A673 (cell line): ENCODE results near the gene ZNF646. TPM values are rescaled to one million over a fixed set of nuclear protein-coding genes. Genes with fewer than 3 reads are reported as not detected.
A peak's percentile ranks its signal among the peaks of the same experiment; 100 is the strongest.

ENCODE experiments used
- BruUV-seq: library from RNA; stranded (reverse); fragments of 400-500 nt; replicated peaks from 2 replicates; lab custom pipeline; 2021; lab: Mats Ljungman, UMichigan
- CTCF ChIA-PET: fragments of 300-600 bp; sonication (Branson Sonifier 250); formaldehyde crosslinking; loops from one replicate; lab custom pipeline; 2022; ENCODE audit warnings: antibody characterized with exemption; lab: Charles Lee
- POLR2A ChIA-PET: fragments of 300-600 bp; sonication (Branson Sonifier 250); formaldehyde crosslinking; loops from one replicate; lab custom pipeline; 2022; ENCODE audit warnings: antibody characterized with exemption; ENCODE audit not compliant: low non-redundant PET; lab: Charles Lee
- DNase-seq: peaks from one replicate; pipeline ENCODE4 v3.0.0-alpha.2; 2015; ENCODE audit warnings: low spot score
- H3K27ac ChIP-seq: fragments of 200-600 bp; sonication (generic); 2 replicates; pipeline ENCODE4 v1.5.1; 2016; ENCODE audit warnings: mixed run types, low read depth, mild to moderate bottlenecking, mixed read lengths, antibody characterized with exemption, low read length; ENCODE audit not compliant: poor library complexity, severe bottlenecking
- H3K27me3 ChIP-seq: fragments of 200-600 bp; sonication (generic); replicated peaks from 2 replicates; pipeline ENCODE4 v1.6.1; 2017; ENCODE audit warnings: mixed run types, low read depth, mild to moderate bottlenecking, mixed read lengths, antibody characterized with exemption, low read length; ENCODE audit not compliant: insufficient read depth, poor library complexity
- H3K36me3 ChIP-seq: fragments of 200-600 bp; sonication (generic); 2 replicates; pipeline ENCODE4 v1.6.1; 2016; ENCODE audit warnings: mixed run types, mild to moderate bottlenecking, mixed read lengths, antibody characterized with exemption, low read length; ENCODE audit not compliant: insufficient read depth, poor library complexity, severe bottlenecking
- H3K4me1 ChIP-seq: fragments of 200-600 bp; sonication (generic); 2 replicates; pipeline ENCODE4 v1.6.1; 2017; ENCODE audit warnings: mixed run types, mild to moderate bottlenecking, mixed read lengths, antibody characterized with exemption, low read length; ENCODE audit not compliant: insufficient read depth, poor library complexity, severe bottlenecking
- H3K4me3 ChIP-seq: fragments of 200-600 bp; sonication (generic); 2 replicates; pipeline ENCODE4 v1.5.1; 2016; ENCODE audit warnings: low read depth, mixed run types, mild to moderate bottlenecking, mixed read lengths, low read length; ENCODE audit not compliant: poor library complexity, severe bottlenecking
- H3K9me3 ChIP-seq: fragments of 200-600 bp; sonication (generic); 2 replicates; pipeline ENCODE4 v1.6.1; 2016; ENCODE audit warnings: mixed run types, low read depth, mild to moderate bottlenecking, mixed read lengths, antibody characterized with exemption, low read length; ENCODE audit not compliant: poor library complexity, severe bottlenecking
- CTCF ChIP-seq: fragments of 300-800, 200-600 bp; sonication (generic); conservative IDR thresholded peaks from 2 replicates; pipeline ENCODE4 v1.5.1; 2017; ENCODE audit warnings: low read depth, mild to moderate bottlenecking, antibody characterized with exemption, low read length, moderate library complexity, mixed read lengths
- EZH2 ChIP-seq: fragments of 200-600 bp; sonication (generic); IDR thresholded peaks from 2 replicates; pipeline ENCODE4 v1.6.1; 2017; ENCODE audit warnings: borderline replicate concordance, low read depth, mild to moderate bottlenecking, mixed read lengths, antibody characterized with exemption, low read length; ENCODE audit not compliant: poor library complexity, severe bottlenecking
- intact Hi-C: fragments of 100-400 bp; cut with micrococcal nuclease; formaldehyde crosslinking; loops from one replicate; pipeline ENCODE4 v1.10.0; 2022; ENCODE audit not compliant: unreplicated experiment
- total RNA-seq: library from RNA; stranded (reverse); gene quantifications from 2 replicates; pipeline ENCODE4 v1.2.3, GENCODE V29; 2021

ZNF646 gene
- total RNA-seq, 1 experiment from 2014 or later = 26.6 TPM

- BruUV-seq = no TSS peak
- TF ChIP-seq EZH2 = no peak
- TF ChIP-seq CTCF = no peak
- Histone ChIP-seq H3K9me3 (no peaks in the 10 kb centered on the region), H3K27me3 (no peaks in the 10 kb centered on the region), H3K4me3 (peak overlapping the region; percentile 89), H3K27ac (peak overlapping the region; percentile 99), H3K4me1 (peaks cover 19% of the 10 kb centered on the region), H3K36me3 (peaks cover 22% of the 10 kb centered on the region)
- intact Hi-C loops = loop anchor here (1.0 kb wide), 1 partner anchor 39 kb away; no protein-coding TSS in a partner anchor
- peak; percentile 96 for DNase-seq
- ChIA-PET CTCF (interaction anchor here (1.3 kb wide), 1 partner anchor 69 kb away, joined by 7 read pairs; no protein-coding TSS in a partner anchor), POLR2A (interaction anchor here (0.9 kb wide), 1 partner anchor 107 kb away, joined by 4 read pairs; the partner anchor contains the start of gene FUS)
Observed at GRCh38 chr16:31073142-31073969, 866 bp upstream of the ZNF646 start.

GRCh38 chr16:31074814-31075183, 577 bp downstream of the ZNF646 start:
- Histone ChIP-seq H3K4me3 (peak overlapping the region; percentile 89), H3K36me3 (peaks cover 32% of the 10 kb centered on the region), H3K9me3 (no peaks in the 10 kb centered on the region), H3K27ac (peak overlapping the region; percentile 99), H3K27me3 (no peaks in the 10 kb centered on the region), H3K4me1 (peaks cover 19% of the 10 kb centered on the region)
- no TSS peak for BruUV-seq
- ChIA-PET POLR2A (no interaction called here), CTCF (interaction anchor here (1.3 kb wide), 1 partner anchor 68 kb away, joined by 7 read pairs; no protein-coding TSS in a partner anchor)
- intact Hi-C loops = loop anchor here (1.0 kb wide), 2 partner anchors 20 to 68 kb away; partner anchors contain the start of gene VKORC1
- TF ChIP-seq EZH2 = no peak
- no peak for TF ChIP-seq CTCF
- no peak for DNase-seq

GRCh38 chr16:31076319-31076718, 2.1 kb downstream of the ZNF646 start:
- POLR2A ChIA-PET = no interaction called here
- CTCF ChIA-PET = no interaction called here
- intact Hi-C loops = no loop called here
- H3K4me3 ChIP-seq = no peak overlapping the region
- TF ChIP-seq EZH2 (no peak), CTCF (no peak)
- peaks cover 41% of the 10 kb centered on the region for H3K36me3 ChIP-seq
- BruUV-seq = no TSS peak
- H3K4me1 ChIP-seq = peaks cover 16% of the 10 kb centered on the region
- DNase-seq = no peak
- H3K27ac ChIP-seq = no peak overlapping the region
- no peaks in the 10 kb centered on the region for H3K27me3 ChIP-seq
- no peaks in the 10 kb centered on the region for H3K9me3 ChIP-seq
